IPS DF 4.7 (cell line): Measurements from ENCODE around the gene AHSA1.

ENCODE experiments used
- DNase-seq: peaks from one replicate; pipeline ENCODE4 v3.0.0-alpha.2; 2013; ENCODE audit warnings: low spot score; ENCODE audit errors: extremely low read depth

Gene AHSA1

DNA sequence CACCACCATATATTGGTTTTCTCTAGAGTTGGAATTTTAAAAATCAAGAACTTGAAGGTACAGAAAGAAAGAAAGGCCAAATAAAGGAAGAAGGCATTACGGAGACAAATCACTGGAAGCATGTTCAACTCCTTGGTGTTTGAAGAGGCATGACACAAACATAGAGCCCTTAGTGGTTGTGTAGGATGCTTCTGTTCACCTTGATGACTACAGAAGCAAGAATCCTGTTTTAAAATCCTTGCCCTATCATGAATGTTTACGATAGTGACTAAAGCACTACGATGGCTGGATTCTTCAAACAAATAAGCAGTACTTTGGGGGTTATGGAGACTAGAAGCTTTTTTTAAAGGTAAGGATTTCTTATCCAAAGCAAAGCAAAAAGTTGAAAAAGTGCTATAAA lies 51.0 kb downstream of the AHSA1 start:
- DNase-seq = no peak

DNA sequence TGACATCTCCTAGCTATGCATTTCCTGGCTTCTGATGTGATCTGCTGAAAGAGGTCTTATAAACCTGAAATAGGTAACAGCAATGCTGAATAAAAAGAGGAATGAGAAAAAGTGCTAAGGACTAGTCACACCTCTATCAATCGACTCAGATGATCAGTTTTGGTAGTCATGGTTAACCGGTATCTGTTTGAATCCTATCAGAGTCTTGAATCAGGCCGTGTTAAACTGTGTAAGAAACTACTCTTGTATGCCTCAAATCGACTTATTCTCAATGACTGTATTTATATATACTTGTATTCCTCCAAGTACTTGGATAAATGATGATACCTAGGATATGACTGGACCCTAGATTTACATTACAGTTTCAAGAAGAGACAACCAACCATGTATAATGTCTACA lies 51.5 kb downstream of the AHSA1 start:
- no peak for DNase-seq

DNA sequence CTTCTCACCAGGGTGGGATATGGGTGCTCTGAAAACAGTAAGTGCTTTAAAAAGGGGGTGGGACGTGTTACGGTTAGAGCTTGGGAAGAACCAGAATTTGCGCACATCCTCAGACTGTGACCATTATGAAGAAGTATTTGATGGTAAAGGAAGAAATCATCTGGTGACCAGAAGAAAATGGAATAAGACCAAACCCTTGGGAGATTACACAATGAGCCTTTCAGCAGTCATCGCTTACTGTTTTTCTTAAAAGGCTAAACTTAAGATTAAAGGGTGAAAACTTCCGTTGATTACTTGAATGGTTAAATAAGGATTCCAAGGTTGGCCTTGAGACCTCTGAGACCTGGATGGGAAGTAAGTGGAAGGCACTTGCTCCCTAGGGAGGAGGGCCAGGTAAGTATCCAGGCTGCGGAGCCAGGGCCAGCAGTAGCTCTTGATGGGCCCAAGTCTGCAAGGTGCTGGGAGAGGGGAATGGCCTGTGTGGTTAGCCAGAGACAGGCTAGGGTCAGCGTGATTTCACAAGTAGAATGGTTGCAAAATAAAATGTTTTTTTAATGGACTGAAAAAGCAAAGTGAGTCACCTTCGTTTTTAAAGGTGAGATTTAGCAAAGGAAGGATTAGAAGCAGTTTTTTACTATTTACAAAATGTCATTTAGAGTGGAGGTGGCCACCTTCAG lies 53.7 kb downstream of the AHSA1 start:
- DNase-seq = no peak

DNA sequence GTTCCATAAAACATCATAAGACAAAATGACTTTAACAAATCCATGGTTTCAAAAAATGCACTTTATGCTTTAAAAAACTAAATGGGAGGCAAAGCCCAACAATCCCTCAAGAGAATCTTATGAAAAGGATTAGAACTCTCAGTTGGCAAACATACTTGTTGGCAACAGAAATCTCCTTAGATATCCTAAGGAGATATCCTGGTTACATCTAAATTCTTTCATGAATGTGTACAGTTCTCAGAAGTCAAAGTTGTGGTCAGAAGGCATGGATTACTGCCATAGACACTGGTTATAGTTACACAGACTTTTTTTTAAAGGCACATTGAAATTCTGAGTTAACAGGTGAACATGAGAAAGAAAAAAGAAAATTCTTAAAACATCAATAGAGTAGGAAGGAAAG lies 58.2 kb downstream of the AHSA1 start:
- DNase-seq = no peak
